ENCODE data around the gene ATP1B1.
A peak's percentile ranks its signal among the peaks of the same experiment; 100 is the strongest.

Gene ATP1B1

DNA sequence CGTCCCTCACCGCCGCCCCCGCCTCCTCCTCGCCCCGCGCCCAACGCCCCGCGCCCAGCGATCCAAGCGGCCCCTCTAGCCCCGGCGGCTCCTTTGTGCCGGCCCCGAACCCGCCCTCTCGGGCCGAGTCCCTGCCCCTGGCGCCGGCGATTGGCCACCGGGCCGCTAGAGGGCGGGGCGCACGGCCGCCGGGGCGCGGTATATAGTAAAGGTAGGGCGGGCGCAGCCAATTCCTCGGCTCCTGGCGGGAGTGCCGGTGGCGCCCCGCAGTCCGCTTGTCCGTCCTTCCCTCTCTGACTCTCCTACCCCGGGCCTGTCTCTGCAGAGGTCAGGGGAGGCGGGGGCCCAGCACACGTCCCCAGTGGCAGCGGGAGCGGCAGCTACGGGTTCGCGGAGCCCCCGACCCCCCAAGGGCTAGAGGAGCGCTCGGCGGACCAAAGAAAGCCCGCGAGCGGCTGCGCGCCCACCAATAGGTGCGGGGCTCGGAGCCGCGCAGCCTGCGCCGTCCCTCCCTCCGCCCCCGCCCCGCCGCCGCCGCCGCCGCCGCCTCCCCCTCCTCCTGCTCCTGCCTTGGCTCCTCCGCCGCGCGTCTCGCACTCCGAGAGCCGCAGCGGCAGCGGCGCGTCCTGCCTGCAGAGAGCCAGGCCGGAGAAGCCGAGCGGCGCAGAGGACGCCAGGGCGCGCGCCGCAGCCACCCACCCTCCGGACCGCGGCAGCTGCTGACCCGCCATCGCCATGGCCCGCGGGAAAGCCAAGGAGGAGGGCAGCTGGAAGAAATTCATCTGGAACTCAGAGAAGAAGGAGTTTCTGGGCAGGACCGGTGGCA is at the start of gene ATP1B1:
ATP1B1 (plus strand) TSS at position 596 of the 826 bp plus-strand sequence; CDS start at position 736, 140 bp downstream.
- DNase-seq (ENCODE audit: insufficient read length, low spot score): peak; percentile 82
- peak; percentile 78 for FAIRE-seq

DNA sequence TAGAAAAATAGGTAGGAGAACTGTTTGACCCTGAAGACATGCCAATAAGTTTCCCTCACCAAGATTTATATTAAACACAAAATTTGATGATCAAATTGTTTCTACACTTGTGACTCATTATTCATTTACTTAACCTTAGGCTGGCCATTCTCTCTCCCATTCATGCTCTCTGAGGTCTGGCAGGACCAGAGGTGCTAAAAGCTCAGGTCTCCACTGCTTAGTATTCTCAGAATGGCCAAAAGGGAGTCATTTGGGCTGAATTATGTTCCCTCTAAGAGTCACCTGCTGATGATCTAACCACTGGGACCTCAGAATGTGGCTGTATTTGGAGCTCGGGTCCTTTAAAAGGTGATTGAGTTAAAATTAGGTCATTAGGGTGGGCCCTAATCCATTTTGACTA is 47.1 kb upstream of the ATP1B1 start:
- FAIRE-seq (no peak), DNase-seq (ENCODE audit: insufficient read length, low spot score) (no peak)

DNA sequence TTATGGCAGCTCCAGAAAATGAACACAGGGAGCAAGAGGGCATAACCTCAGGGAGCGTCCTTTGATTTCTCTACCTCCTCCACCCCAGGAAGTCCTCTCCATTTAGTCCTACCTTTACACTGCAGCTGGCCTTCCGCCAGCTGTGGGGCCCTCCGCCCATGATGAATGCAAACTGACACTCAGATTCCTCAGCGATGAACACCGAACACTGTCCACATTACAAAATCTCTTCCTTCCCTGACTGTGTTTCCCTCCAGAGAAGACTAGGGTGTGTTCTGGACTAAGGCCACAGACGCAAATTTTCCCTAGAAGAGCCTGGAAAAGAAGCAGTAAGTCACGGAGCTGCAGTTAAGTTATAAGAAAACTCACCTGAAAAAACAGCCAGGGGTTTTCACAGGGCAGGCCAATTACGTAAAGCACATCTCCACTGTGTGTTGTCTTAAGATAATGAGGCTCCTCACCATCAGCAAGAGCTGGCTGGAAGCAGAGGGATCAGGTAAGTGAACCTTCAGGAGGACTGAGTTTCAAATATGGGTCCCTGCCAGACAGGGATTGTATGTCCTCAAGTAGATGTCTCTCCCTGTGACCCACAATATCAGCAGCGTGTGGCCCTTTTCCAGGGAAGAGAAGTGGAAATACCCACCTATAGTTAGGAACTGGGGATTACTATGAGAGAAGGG is 46.3 kb upstream of the ATP1B1 start:
- DNase-seq (ENCODE audit: insufficient read length, low spot score) (no peak), FAIRE-seq (no peak)

DNA sequence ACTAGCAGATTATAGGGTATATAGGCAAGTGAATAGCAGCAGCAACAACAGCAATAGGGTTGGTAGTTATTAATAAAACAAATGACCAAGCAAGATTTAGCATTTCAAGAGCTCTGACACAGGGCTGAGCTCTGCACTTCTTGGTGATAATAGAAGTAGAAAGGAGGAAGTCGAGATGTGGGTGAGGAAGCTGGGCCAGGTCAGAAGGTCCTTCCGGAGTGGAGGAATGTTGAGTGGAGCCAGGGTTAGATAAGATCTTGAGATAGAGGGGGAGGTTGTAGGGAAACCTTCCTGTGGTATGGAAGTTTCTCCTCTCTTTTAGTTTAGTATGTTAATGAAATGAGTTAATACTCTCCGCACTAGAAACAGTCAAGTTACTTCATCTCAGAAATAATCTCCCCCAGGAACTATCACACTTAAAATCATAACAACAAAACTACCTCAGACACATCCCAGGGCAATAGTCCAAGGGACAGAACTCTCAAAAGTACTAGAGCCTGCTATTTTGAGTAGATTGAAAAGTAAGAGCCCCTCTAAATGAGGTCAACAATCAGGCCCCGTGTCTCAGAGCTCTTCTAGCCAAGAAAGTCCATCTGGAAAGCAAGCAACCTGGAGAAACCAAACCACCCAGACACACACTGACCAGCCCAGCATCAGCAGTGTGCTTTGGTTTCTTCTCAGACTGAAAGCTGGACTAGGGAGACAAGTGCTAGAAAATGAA is 45.4 kb upstream of the ATP1B1 start:
- peak; percentile 64 for FAIRE-seq
- no peak for DNase-seq (ENCODE audit: insufficient read length, low spot score)

DNA sequence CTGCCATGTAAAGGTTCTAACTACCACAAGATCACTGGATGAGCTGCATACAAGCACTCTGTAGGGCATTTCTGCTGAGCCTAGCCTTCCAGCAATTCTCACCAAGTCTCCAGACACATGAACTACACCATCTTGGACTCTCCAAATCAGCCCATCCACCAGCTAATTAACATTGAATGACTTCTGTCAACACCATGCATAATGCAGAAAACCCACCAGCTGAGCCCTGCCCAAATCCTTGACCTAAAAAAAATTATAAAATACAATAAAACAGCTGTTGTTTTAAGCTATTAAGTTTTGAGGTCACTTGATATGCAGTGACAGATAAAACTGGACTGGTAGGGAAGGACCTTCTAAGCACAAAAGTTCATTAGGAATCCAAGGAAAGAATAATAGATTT is 44.3 kb upstream of the ATP1B1 start:
- DNase-seq (ENCODE audit: insufficient read length, low spot score) (no peak), FAIRE-seq (no peak)

DNA sequence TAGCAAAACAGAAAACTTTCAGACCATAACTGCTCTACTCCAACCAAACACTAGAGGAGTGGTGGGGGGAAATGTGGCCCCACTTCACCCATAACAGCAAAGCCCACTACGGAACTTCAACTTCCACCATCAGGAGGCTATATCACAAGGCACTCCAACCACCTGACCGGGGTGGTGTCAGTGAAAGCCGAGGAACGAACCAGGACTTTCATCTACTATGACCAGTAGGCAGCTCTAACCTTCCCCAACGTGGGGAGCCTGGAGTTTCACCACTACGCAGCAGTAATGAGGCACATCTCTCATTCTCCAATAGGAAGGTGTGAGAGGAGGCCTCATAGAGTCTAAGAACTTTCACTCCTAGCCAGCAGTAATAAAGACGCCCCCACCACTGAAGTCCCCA is 42.4 kb upstream of the ATP1B1 start:
- no peak for FAIRE-seq
- no peak for DNase-seq (ENCODE audit: insufficient read length, low spot score)

DNA sequence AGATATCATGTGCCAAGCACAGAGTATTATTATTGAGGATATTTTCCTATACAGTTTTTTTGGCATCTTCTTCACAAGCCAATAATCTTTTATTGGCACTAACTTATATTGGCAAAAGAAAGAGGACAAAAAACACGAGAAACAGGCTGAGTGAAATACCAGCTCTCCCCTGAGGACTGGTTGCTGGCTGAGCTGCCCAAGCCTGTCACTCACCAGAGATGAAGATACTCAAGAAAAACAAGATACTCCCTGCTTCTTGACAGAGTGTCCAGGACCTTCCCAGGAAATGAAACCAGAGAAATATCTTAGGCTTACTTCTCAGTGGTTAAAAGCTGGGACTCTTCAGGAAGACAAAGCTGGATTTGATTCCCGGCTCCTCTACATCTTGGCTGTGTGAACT is 35.9 kb upstream of the ATP1B1 start:
- FAIRE-seq (no peak), DNase-seq (ENCODE audit: insufficient read length, low spot score) (no peak)

DNA sequence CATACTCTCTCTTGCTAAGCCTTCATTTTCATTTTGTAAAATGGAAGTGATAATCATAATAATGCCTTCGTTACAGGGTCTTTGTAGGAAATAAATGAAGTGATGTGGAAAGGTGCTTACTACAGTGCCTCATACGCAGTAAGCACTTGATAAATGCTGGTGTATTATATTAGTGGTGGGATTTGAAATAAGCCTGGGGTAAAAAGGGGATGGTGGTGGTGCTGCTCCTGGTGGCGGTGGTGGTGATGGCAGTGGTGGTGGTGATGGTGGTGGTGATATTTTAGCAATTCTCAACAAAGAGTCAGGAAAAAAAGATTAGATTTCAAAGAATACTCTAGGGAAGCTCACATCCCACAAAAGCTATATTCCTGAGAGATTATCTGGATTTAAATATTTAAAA is 35.5 kb upstream of the ATP1B1 start:
- no peak for DNase-seq (ENCODE audit: insufficient read length, low spot score)
- FAIRE-seq: no peak

DNA sequence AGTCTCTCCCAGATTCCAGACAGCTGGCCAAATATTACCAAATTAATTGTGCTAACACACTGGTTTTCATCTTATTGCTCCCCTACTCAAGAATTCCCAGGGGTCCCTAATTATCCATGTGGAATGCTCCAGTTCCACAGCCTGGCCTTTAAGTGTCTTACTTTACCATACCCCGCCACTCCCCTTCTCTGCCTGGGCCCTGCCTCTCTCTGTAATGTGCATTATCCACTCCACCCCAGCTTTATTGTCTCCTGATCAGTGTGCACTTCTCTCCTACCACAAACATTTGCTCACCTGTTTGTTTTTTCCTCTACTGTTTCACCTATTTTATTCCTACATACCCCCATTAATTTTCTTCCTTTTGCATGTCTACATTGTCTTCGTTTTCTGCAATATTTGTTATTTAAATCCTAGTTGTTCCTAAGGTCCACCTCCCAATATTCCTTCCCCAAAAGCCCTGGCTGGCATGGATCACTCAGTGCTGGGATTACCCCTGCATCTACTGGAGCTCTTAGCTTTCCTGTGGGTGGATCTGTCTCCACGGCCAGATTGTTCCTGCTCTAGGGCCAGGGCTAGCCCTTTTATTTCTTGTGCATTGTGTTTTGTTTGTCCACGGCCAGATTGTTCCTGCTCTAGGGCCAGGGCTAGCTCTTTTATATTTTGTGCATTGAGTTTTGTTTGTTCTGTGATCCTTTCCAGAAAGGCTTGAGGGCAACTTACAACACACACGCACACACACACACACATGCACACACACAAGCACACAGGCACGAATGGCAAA is 33.4 kb upstream of the ATP1B1 start:
- FAIRE-seq: no peak
- no peak for DNase-seq (ENCODE audit: insufficient read length, low spot score)

DNA sequence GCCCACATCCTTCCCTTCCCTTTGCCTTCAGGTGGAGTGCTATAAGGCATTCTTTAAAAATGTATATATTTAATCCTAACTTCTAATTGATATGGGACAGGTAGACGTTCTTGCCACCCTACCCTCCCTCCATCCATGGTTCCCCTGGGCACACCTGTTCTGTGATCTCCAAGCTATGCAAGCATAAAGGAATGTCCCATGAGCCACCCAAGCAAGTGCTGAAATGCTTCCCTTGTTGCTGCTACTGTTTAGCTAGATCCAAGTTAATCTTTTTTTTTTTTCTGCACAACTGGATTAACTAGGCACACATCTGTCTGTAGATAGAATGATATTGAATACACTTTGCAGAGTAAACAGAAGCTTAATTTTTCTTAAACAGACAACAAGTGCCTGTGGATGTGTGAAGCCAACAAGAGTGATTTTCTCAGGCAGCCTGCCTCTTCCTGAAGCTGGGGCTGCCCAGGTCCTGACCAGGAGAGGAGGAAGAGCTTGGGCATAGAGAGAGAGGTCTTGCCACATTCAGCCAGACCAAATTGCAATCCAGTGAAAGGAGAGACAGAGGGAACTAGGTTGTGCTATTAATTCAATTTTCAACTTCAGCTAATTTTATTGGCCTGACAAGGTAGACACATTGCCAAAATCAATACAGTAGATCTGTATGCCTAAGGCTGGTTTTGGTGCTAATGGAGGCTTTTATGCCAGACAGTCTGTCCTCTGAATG is 28.2 kb upstream of the ATP1B1 start:
- no peak for DNase-seq (ENCODE audit: insufficient read length, low spot score)
- FAIRE-seq: no peak

DNA sequence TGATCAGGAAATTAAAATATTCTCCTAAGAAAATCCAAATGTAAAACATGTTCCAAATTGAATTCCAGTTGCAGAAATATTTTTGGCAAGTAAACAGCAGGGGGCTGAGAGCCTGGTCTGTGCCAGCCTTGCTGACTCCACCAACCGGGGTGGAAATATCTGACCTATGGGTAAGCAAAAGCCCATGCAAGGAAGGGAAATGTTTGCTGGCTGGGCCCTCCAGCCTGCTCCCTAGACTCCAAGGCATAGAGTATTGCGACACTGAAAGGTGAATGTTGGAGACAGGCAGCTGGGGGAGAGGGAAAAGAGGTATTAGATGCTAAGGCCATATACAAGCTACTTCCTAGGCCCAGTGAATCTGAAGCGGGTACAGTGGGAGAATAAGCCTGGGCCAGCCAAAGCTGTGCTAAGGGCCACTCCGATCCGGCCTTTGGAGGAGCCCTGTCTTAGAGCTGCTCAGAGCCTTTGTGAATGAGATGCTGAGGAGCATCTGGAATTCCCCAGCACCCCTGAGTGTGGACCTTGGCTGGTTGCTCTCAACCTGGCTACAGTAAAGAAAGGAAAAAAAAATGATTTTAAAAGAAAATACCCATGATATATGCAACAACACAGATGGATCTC is 24.9 kb upstream of the ATP1B1 start:
- DNase-seq (ENCODE audit: insufficient read length, low spot score) (no peak), FAIRE-seq (no peak)

DNA sequence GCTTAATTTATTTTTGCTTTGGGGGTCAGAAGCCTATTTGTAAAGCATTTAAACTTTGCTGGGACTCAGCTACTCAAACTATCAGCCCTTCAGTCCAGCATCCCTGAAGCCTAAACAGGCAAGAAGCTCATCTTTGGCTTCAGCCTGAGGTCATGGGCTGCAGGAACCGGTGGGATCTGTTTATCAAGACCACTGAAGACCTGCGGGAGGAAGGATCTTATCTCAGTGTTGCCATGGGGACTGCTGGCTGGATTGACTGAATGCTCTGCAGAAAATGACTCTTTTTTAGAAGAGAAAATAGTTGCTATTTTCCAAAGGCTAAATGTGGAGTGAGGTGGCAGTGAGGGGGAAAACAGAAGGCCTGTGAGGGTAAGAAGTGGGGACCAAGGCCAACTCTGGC is 20.6 kb upstream of the ATP1B1 start:
- DNase-seq (ENCODE audit: insufficient read length, low spot score) (no peak), FAIRE-seq (no peak)

DNA sequence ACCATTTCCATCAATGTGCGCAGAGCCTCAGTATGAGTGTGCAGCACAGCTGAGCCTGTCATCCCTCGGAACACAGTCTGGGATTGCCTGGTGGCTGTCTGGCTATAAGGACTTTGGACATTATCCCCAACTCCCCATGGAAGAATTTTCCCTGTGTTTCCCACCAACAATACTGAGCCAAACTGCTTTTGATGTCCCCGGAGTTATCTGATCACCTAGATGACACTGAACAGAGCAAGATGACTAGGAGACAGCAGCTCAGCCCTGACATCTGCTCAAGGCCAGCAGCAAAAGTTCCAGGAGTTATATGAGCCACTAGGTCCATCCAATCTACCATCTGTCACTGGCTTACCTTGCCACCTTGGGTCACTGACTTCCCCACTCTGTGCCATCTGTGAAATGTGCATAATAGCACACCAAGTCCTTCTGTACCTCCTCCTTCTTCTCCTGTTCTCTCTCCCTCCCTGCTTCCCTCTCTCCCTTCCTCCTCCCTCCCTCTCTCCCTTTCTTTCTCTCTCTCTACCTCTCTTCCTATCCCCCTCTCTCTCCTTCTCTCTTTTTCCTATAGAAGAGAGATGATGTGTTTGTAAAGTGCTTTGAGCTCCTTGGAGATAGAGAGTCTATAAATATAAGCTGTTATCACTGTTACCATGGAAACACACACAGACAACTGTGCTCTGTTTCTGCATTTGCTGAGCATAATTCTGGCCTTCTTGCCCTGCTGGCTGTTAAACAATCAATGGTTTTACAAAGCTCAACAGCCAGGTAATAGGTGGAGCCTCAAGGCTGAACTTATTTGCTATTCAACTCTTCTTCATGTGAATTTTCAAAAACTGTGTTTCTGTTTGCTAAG is 19.7 kb upstream of the ATP1B1 start:
- FAIRE-seq (no peak), DNase-seq (ENCODE audit: insufficient read length, low spot score) (no peak)

DNA sequence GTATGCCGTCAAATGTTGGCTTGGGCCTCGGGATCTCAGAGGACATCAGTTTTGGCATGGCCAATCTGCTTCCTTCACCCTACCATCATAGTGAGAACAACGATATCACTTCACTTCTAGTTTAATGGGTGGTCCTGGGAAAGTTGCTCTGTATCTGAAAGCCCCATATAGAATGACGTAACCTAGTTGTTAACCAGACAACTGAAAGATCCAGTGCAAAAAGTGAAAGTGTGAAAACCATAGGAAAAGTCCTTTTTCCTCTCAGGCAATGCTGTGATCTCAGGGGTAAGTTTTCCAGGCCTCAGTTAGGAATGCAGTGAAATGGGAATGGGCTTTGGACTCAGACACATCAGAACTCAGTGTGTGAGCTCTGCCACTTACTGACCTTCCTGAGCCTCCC is 18.6 kb upstream of the ATP1B1 start:
- no peak for DNase-seq (ENCODE audit: insufficient read length, low spot score)
- no peak for FAIRE-seq

DNA sequence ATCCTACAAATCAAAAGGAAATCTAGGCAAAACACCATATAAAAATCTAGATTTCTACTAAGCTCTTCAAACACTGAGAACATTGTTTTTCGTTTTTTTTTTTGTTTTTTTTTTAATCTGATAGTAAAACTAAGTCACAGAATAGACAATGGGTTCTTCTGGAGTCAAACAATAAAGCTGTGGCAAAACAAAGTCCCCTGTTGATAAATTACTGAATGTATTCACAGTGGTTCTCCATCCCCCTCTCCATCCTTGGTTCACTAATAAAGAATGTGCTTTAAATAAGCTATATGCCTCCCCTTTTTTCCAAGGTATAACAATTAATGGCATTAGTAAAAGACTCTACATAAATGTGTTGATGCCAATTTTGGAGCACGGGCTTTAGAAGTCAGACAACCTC is 16.7 kb upstream of the ATP1B1 start:
- no peak for DNase-seq (ENCODE audit: insufficient read length, low spot score)
- FAIRE-seq: no peak

DNA sequence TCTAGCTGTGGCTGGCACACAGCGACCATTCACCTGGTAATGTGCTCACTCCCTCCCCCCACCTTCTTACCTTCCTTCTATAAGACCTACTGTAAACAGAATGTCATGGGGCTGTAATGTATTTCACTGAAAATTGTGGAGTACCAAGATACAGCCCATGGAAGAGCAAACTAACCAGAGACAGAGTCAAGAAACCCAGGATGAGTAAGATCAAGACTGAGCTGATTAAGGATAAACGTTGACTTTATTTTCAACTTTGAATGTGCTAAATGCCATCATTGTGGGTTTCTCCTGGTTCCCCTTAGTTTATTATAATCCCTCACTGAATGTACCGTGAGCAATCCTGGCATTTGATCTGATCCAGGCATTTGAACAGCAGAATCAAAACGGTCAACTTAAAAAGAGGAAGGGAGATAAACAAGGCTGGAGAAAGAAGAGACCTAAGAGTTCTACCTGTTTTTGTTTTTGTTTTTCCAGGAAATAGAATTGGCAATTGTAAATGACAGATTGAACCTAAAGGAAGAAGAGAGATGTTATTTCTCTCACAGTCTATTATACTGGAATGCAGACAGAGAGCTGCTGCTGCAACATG is 16.1 kb upstream of the ATP1B1 start:
- DNase-seq (ENCODE audit: insufficient read length, low spot score) (no peak), FAIRE-seq (no peak)

DNA sequence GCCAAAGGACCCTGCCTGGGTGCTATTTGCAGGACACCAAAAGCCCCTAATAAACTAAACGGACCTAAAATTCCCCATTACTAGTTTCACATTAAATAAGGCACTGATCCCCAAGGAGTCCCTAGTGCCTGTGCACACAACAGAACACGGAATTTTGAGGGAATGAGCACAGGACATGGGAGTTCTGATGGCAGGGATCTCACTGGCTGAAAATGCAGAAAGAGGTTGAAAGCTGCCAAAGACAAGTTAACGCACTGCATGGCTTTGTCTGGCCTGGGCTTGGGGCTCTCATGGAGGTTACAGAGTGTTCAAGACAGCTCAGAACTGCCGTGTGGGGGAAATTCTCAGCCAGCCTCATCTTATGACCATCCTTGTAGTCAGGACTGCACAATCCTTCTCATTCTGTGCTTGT is 15.6 kb upstream of the ATP1B1 start:
- no peak for DNase-seq (ENCODE audit: insufficient read length, low spot score)
- FAIRE-seq: no peak

DNA sequence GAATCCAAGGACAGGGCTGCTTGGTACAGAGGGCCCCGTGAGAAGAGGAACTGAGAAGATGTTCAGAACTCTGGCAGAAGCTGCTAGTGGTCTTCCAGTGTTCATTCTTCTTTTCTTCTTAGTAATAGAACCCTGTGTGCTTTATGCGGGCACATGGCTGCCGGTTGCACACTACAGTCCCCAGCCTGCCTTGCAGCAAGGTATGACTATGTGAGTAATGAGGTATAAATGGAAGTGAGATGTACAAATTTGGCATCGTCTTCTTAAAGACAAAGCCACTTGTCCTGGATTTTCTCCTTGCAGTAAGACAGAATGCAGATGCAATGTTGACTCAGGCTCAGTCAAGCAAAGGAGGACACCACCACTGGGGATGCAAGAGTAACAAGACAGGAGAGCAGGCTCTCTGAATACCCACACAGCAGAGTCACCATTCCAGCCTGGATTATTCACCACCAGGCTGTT is 15.0 kb upstream of the ATP1B1 start:
- FAIRE-seq: peak; percentile 81

More for the DNA sequence above, 15.0 kb upstream of the ATP1B1 start:
- DNase-seq (ENCODE audit: insufficient read length, low spot score): no peak

All from GM19239 (cell line).